ENCODE data around the gene GFOD2. TPM values are rescaled to one million over a fixed set of nuclear protein-coding genes. Genes with fewer than 3 reads are reported as not detected.

The GFOD2 gene
- total and polyA plus RNA-seq, 2 experiments from 2014 or later: 9.8 to 12.4 TPM

- Histone ChIP-seq H3K27me3 (peaks cover 42% of the 10 kb centered on the region), H3K4me3 (no peak overlapping the region), H3K4me1 (ENCODE audit: insufficient read depth) (peaks cover 11% of the 10 kb centered on the region), H3K36me3 (replicated peaks; ENCODE audit: insufficient read depth, low read depth) (no peaks in the 10 kb centered on the region), H3K27ac (no peak overlapping the region), H3K79me2 (peaks cover 7% of the 10 kb centered on the region), H2AFZ (no peak overlapping the region), H3K9me2 (replicated peaks; ENCODE audit: insufficient read depth) (no peaks in the 10 kb centered on the region), H3K9me3 (ENCODE audit: low read depth) (no peaks in the 10 kb centered on the region), H4K20me1 (ENCODE audit: insufficient read depth, poor library complexity, severe bottlenecking) (no peaks in the 10 kb centered on the region), H3K4me2 (no peak overlapping the region)
- no peak for TF ChIP-seq EZH2 (IDR thresholded peaks at IDR 0.05; ENCODE audit: borderline replicate concordance)
- no peak for TF ChIP-seq CTCF (IDR thresholded peaks at IDR 0.05; ENCODE audit: poor library complexity)
- no peak for TF ChIP-seq EZH2phosphoT487 (IDR thresholded peaks at IDR 0.05; ENCODE audit: low read depth, severe bottlenecking, unreplicated experiment)
- WGBS (ENCODE audit: low lambda C conversion rate, missing lambda C conversion rate): 87% methylated on average over 30 of the region's 30 CpGs
- no peak for DNase-seq (ENCODE audit: low spot score)
These were observed 64.7 kb downstream of the GFOD2 start for GRCh38 chr16:67654403-67654911.

- WGBS (ENCODE audit: low lambda C conversion rate, missing lambda C conversion rate): 41% methylated on average over 15 of the region's 25 CpGs
- Histone ChIP-seq H3K9me3 (ENCODE audit: low read depth) (no peaks in the 10 kb centered on the region), H2AFZ (no peak overlapping the region), H3K4me1 (ENCODE audit: insufficient read depth) (peaks cover 7% of the 10 kb centered on the region), H3K4me2 (peak overlapping the region; percentile 98), H3K27me3 (peaks cover 47% of the 10 kb centered on the region), H3K9me2 (replicated peaks; ENCODE audit: insufficient read depth) (no peaks in the 10 kb centered on the region), H3K4me3 (no peak overlapping the region), H4K20me1 (ENCODE audit: insufficient read depth, poor library complexity, severe bottlenecking) (no peaks in the 10 kb centered on the region), H3K27ac (no peak overlapping the region), H3K36me3 (replicated peaks; ENCODE audit: insufficient read depth, low read depth) (no peaks in the 10 kb centered on the region), H3K79me2 (peaks cover 3% of the 10 kb centered on the region)
- TF ChIP-seq EZH2 (IDR thresholded peaks at IDR 0.05; ENCODE audit: borderline replicate concordance): no peak
- TF ChIP-seq EZH2phosphoT487 (IDR thresholded peaks at IDR 0.05; ENCODE audit: low read depth, severe bottlenecking, unreplicated experiment): no peak
- TF ChIP-seq CTCF (IDR thresholded peaks at IDR 0.05; ENCODE audit: poor library complexity): no peak
- DNase-seq (ENCODE audit: low spot score): no peak
These were observed 65.2 kb downstream of the GFOD2 start for GRCh38 chr16:67653789-67654402.

GRCh38 chr16:67653128-67653788 is 65.9 kb downstream of the GFOD2 start:
- peak overlapping the region; percentile 98 for H3K4me2 ChIP-seq
- H3K79me2 ChIP-seq: no peaks in the 10 kb centered on the region
- H3K4me1 ChIP-seq (ENCODE audit: insufficient read depth): peaks cover 7% of the 10 kb centered on the region
- peak overlapping the region; percentile 45 for H3K4me3 ChIP-seq
- H3K27ac ChIP-seq: no peak overlapping the region
- no peaks in the 10 kb centered on the region for H4K20me1 ChIP-seq (ENCODE audit: insufficient read depth, poor library complexity, severe bottlenecking)
- H3K9me2 ChIP-seq (replicated peaks; ENCODE audit: insufficient read depth): no peaks in the 10 kb centered on the region
- peak; percentile 60 for TF ChIP-seq EZH2 (IDR thresholded peaks at IDR 0.05; ENCODE audit: borderline replicate concordance)
- no peak for TF ChIP-seq EZH2phosphoT487 (IDR thresholded peaks at IDR 0.05; ENCODE audit: low read depth, severe bottlenecking, unreplicated experiment)
- TF ChIP-seq CTCF (IDR thresholded peaks at IDR 0.05; ENCODE audit: poor library complexity): peak; percentile 7
- H3K36me3 ChIP-seq (replicated peaks; ENCODE audit: insufficient read depth, low read depth): no peaks in the 10 kb centered on the region
- peaks cover 47% of the 10 kb centered on the region for H3K27me3 ChIP-seq
- no peak overlapping the region for H2AFZ ChIP-seq
- 3% methylated on average over 32 of the region's 68 CpGs for WGBS (ENCODE audit: low lambda C conversion rate, missing lambda C conversion rate)
- H3K9me3 ChIP-seq (ENCODE audit: low read depth): no peaks in the 10 kb centered on the region
- peak; percentile 52 for DNase-seq (ENCODE audit: low spot score)

Data from hepatocyte (in vitro differentiated cells).